DND-41 (cell line): ENCODE data around the gene PLXNC1.

Experiments
- CTCF ChIP-seq: IDR thresholded peaks from 2 replicates; pipeline ENCODE4 v1.5.1; 2012; ENCODE audit warnings: borderline replicate concordance, low read length, moderate library complexity, mild to moderate bottlenecking; ENCODE audit not compliant: poor library complexity, severe bottlenecking; ENCODE audit errors: extremely low read depth
- EZH2 ChIP-seq: IDR thresholded peaks from 3 replicates; pipeline ENCODE4 v1.6.1; 2012; ENCODE audit warnings: borderline replicate concordance, low read depth, mild to moderate bottlenecking, moderate library complexity, low read length, inconsistent platforms; ENCODE audit not compliant: severe bottlenecking

- TF ChIP-seq CTCF (no peak), EZH2 (no peak)
Measured at GRCh38 chr12:94157181-94157580, 8.8 kb downstream of the PLXNC1 start.
